Ishikawa (cell line): ENCODE data around the gene NHEJ1.

Experiments
- CEBPB ChIP-seq: IDR thresholded peaks from 2 replicates; pipeline ENCODE4 v1.6.1; 2012
- CREB1 ChIP-seq: IDR thresholded peaks from 2 replicates; pipeline ENCODE4 v1.6.1; 2012; ENCODE audit warnings: low read depth
- EGR1 ChIP-seq: IDR thresholded peaks from 2 replicates; pipeline ENCODE4 v1.6.1; 2012
- EP300 ChIP-seq: IDR thresholded peaks from 2 replicates; pipeline ENCODE4 v1.6.1; 2012; ENCODE audit warnings: borderline replicate concordance
- FOXM1 ChIP-seq: IDR thresholded peaks from 2 replicates; pipeline ENCODE4 v1.6.1; 2012; ENCODE audit warnings: low read depth, borderline replicate concordance
- MAX ChIP-seq: IDR thresholded peaks from 2 replicates; pipeline ENCODE4 v1.6.1; 2012
- RAD21 ChIP-seq: IDR thresholded peaks from 2 replicates; pipeline ENCODE4 v1.6.1; 2012; ENCODE audit warnings: low read depth
- REST ChIP-seq: IDR thresholded peaks from 2 replicates; pipeline ENCODE4 v1.6.1; 2012; ENCODE audit warnings: low read depth, mild to moderate bottlenecking
- TAF1 ChIP-seq: IDR thresholded peaks from 2 replicates; pipeline ENCODE4 v1.6.1; 2012; ENCODE audit warnings: low read depth, mild to moderate bottlenecking
- TCF12 ChIP-seq: IDR thresholded peaks from 2 replicates; pipeline ENCODE4 v1.6.1; 2012; ENCODE audit warnings: low read depth
- TEAD4 ChIP-seq: IDR thresholded peaks from 2 replicates; pipeline ENCODE4 v1.6.1; 2012
- USF1 ChIP-seq: IDR thresholded peaks from 2 replicates; pipeline ENCODE4 v1.6.1; 2012
- YY1 ChIP-seq: IDR thresholded peaks from 2 replicates; pipeline ENCODE4 v1.6.1; 2012; ENCODE audit warnings: low read depth
- ZBTB7A ChIP-seq: IDR thresholded peaks from 2 replicates; pipeline ENCODE4 v1.6.1; 2012; ENCODE audit warnings: low read depth

GRCh38 chr2:219127037-219127635, 33.5 kb downstream of the NHEJ1 start:
- TF ChIP-seq MAX (no peak), TAF1 (no peak), CREB1 (no peak), USF1 (no peak), EP300 (no peak), YY1 (no peak), REST (no peak), TEAD4 (no peak), TCF12 (no peak), FOXM1 (no peak), CEBPB (no peak), EGR1 (no peak), RAD21 (no peak), ZBTB7A (no peak)
